ENCODE results near the gene SH3RF3.

DNA sequence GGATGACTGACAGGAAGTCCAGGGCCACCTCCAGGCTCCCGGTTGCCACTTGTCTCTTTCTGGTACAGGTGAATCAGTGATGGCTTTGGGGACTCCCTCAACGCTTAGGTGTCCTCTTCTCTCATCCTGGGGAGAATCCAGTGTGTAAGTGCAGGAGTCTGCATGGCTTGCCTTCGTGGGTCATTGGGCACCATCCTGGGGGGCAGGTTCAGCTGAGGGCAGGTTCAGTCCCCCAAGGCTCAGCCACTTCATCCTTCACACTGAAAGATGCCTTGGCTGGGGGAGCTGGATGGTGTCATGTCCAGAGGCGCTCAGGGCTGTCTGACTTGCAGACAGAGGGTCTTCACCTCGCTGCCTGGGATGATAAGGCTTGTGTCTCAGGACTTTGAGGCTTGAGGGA is 29.2 kb downstream of the SH3RF3 start:
- TF ChIP-seq, protein P1, sequence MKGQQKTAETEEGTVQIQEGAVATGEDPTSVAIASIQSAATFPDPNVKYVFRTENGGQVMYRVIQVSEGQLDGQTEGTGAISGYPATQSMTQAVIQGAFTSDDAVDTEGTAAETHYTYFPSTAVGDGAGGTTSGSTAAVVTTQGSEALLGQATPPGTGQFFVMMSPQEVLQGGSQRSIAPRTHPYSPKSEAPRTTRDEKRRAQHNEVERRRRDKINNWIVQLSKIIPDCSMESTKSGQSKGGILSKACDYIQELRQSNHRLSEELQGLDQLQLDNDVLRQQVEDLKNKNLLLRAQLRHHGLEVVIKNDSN (CRISPR knock-in tag; IDR thresholded peaks at IDR 0.05): no peak
- TF ChIP-seq CTCF (IDR thresholded peaks at IDR 0.05) (no peak), NFATC4 (CRISPR knock-in tag; IDR thresholded peaks at IDR 0.05) (no peak), HMGXB4 (CRISPR knock-in tag; IDR thresholded peaks at IDR 0.05) (no peak), MAX (CRISPR knock-in tag; IDR thresholded peaks at IDR 0.05) (no peak), GRHL2 (CRISPR knock-in tag; IDR thresholded peaks at IDR 0.05; ENCODE audit: insufficient replicate concordance, severe bottlenecking) (no peak), FOXK1 (CRISPR knock-in tag; IDR thresholded peaks at IDR 0.05) (no peak)
- TF ChIP-seq, protein P2, sequence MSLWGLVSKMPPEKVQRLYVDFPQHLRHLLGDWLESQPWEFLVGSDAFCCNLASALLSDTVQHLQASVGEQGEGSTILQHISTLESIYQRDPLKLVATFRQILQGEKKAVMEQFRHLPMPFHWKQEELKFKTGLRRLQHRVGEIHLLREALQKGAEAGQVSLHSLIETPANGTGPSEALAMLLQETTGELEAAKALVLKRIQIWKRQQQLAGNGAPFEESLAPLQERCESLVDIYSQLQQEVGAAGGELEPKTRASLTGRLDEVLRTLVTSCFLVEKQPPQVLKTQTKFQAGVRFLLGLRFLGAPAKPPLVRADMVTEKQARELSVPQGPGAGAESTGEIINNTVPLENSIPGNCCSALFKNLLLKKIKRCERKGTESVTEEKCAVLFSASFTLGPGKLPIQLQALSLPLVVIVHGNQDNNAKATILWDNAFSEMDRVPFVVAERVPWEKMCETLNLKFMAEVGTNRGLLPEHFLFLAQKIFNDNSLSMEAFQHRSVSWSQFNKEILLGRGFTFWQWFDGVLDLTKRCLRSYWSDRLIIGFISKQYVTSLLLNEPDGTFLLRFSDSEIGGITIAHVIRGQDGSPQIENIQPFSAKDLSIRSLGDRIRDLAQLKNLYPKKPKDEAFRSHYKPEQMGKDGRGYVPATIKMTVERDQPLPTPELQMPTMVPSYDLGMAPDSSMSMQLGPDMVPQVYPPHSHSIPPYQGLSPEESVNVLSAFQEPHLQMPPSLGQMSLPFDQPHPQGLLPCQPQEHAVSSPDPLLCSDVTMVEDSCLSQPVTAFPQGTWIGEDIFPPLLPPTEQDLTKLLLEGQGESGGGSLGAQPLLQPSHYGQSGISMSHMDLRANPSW (CRISPR knock-in tag; conservative IDR thresholded peaks at IDR 0.05; ENCODE audit: low read depth): no peak

Measured in WTC11 (cell line).